Measurements from ENCODE around the gene KIF7. TPM values are rescaled to one million over a fixed set of nuclear protein-coding genes. Genes with fewer than 3 reads are reported as not detected.

The KIF7 gene
- total and polyA plus RNA-seq, 2 of the 4 experiments (the other 2 are of a cell fraction), result 5.0 to 9.0 TPM

GRCh38 chr15:89662893-89663626, 7.8 kb upstream of the KIF7 start (continued):
- no peak for TF ChIP-seq USF2 (IDR thresholded peaks at IDR 0.05; ENCODE audit: low read depth, low read length)

DNA sequence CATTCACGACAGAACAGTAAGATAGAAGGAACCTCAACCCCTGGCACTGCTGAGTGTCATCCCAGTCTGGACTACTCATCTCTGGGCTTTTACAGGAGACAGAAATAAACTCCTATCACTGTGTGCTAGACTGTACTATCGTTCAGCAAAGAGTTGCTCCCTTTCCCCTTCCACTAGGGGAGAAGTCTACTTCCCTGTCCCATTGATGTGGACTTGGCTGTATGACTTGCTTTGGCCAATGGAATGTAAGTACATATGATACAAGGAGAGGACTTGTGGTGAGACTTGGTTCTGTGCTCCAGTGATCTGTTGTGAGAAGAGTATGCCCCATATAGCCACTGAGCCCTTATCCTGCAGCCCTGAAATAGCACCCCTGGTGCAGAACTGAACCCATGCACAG, 5.3 kb upstream of the KIF7 start:
- Histone ChIP-seq H3K27ac (ENCODE audit: insufficient read depth, low read length) (no peak overlapping the region), H2AK5ac (ENCODE audit: low read depth, low read length) (no peak overlapping the region), H3K4me3 (ENCODE audit: insufficient read depth, low read depth, low read length) (no peak overlapping the region), H3K4me2 (ENCODE audit: low read depth, low read length) (no peak overlapping the region), H4K5ac (ENCODE audit: low read depth, low read length) (no peak overlapping the region), H3K4me1 (ENCODE audit: control insufficient read depth, insufficient read depth, low read length) (peaks cover 16% of the 10 kb centered on the region), H3K9me1 (ENCODE audit: insufficient read depth, low read length) (peaks cover 19% of the 10 kb centered on the region), H3K27me3 (ENCODE audit: control insufficient read depth, insufficient read depth, low read length) (no peaks in the 10 kb centered on the region), H4K8ac (ENCODE audit: low read depth in 2 of 2, low read length in 2 of 2) (no peak overlapping the region), H3K9ac (ENCODE audit: low read depth, low read length) (no peak overlapping the region), H4K91ac (ENCODE audit: insufficient read depth, low read depth, low read length) (no peak overlapping the region), H3K56ac (ENCODE audit: extremely low read depth, insufficient read depth, low read length) (no peak overlapping the region), H2BK15ac (ENCODE audit: low read depth, low read length) (no peak overlapping the region), H2BK120ac (ENCODE audit: low read depth, low read length) (no peak overlapping the region), H3K79me1 (ENCODE audit: low read depth in 1 of 2, low read length in 2 of 2) (peaks cover 0 to 11% of the 10 kb centered on the region in 2 experiments; a peak in 2 of 4 replicates), H2AK9ac (replicated peaks; ENCODE audit: low read depth, low read length, poor library complexity) (no peak overlapping the region), H3K14ac (replicated peaks; ENCODE audit: low read depth, low read length) (no peak overlapping the region), H3K4ac (ENCODE audit: low read depth, low read length) (no peak overlapping the region), H2BK20ac (ENCODE audit: low read depth, low read length) (no peak overlapping the region), H3K36me3 (ENCODE audit: control insufficient read depth, insufficient read depth, low read length) (no peaks in the 10 kb centered on the region), H3K23ac (ENCODE audit: low read depth, low read length) (no peak overlapping the region), H3K18ac (ENCODE audit: low read depth, low read length) (no peak overlapping the region), H2BK5ac (ENCODE audit: low read depth, low read length, poor library complexity, severe bottlenecking) (no peak overlapping the region), H3K9me3 (ENCODE audit: control insufficient read depth, insufficient read depth, low read length) (no peaks in the 10 kb centered on the region), H2AFZ (replicated peaks; ENCODE audit: low read length, poor library complexity) (no peak overlapping the region), H4K20me1 (ENCODE audit: insufficient read depth, low read length) (no peaks in the 10 kb centered on the region)
- ATAC-seq (ENCODE audit: low read depth), result no peak
- no peak for DNase-seq
- POLR2A ChIA-PET (ENCODE audit: unreplicated experiment), result no interaction called here
- CTCF ChIA-PET, result no interaction called here
- WGBS, 2 experiments (ENCODE audit: extremely low coverage in 2 of 2, insufficient read length in 1 of 2), result no CpG with 5 or more reads among the region's 2 CpGs
- intact Hi-C loops (cut with micrococcal nuclease), result no loop called here
- in situ Hi-C loops (cut with MboI; ENCODE audit: low sequenced_read_pairs), result no loop called here
- no TSS peak for BruUV-seq (replicated peaks)
- dilution Hi-C loops (cut with HindIII; ENCODE audit: low sequenced_read_pairs, unreplicated experiment), result no loop called here
- TF ChIP-seq SMC3 (IDR thresholded peaks at IDR 0.05; ENCODE audit: low read depth, low read length), result no peak
- TF ChIP-seq MAZ (IDR thresholded peaks at IDR 0.05; ENCODE audit: borderline replicate concordance, low read depth, low read length), result no peak
- TF ChIP-seq ELK1 (IDR thresholded peaks at IDR 0.05; ENCODE audit: borderline replicate concordance, low read depth, low read length), result no peak
- TF ChIP-seq NFE2L2 (IDR thresholded peaks at IDR 0.05; ENCODE audit: low read depth, low read length), result no peak
- no peak for TF ChIP-seq RAD21 (IDR thresholded peaks at IDR 0.05; ENCODE audit: low read length)
- TF ChIP-seq, protein P1, sequence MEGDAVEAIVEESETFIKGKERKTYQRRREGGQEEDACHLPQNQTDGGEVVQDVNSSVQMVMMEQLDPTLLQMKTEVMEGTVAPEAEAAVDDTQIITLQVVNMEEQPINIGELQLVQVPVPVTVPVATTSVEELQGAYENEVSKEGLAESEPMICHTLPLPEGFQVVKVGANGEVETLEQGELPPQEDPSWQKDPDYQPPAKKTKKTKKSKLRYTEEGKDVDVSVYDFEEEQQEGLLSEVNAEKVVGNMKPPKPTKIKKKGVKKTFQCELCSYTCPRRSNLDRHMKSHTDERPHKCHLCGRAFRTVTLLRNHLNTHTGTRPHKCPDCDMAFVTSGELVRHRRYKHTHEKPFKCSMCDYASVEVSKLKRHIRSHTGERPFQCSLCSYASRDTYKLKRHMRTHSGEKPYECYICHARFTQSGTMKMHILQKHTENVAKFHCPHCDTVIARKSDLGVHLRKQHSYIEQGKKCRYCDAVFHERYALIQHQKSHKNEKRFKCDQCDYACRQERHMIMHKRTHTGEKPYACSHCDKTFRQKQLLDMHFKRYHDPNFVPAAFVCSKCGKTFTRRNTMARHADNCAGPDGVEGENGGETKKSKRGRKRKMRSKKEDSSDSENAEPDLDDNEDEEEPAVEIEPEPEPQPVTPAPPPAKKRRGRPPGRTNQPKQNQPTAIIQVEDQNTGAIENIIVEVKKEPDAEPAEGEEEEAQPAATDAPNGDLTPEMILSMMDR (conservative IDR thresholded peaks at IDR 0.05; ENCODE audit: low read depth, low read length), result no peak
- TF ChIP-seq CEBPB (IDR thresholded peaks at IDR 0.05; ENCODE audit: low read depth, low read length), result no peak
- TF ChIP-seq MAFK (IDR thresholded peaks at IDR 0.05; ENCODE audit: low read depth, low read length), result no peak
- TF ChIP-seq RFX5 (IDR thresholded peaks at IDR 0.05; ENCODE audit: low read depth, low read length), result no peak
- TF ChIP-seq FOS (IDR thresholded peaks at IDR 0.05; ENCODE audit: low read depth, low read length), result no peak
